HepG2 (cell line): Measurements from ENCODE around the gene SESN2. TPM values are rescaled to one million over a fixed set of nuclear protein-coding genes. Genes with fewer than 3 reads are reported as not detected.
A peak's percentile ranks its signal among the peaks of the same experiment; 100 is the strongest.

Experiments
- CAMTA2 ChIP-seq: sonication (generic); formaldehyde crosslinking; IDR thresholded peaks from 2 replicates; pipeline ENCODE4 v1.4.0; 2020; ENCODE audit warnings: mild to moderate bottlenecking, missing genetic modification reagents, borderline replicate concordance
- IRX3 ChIP-seq: sonication (generic); formaldehyde crosslinking; IDR thresholded peaks from 2 replicates; pipeline ENCODE4 v1.8.1; 2023; ENCODE audit warnings: mild to moderate bottlenecking, low read depth, missing genetic modification reagents, borderline replicate concordance
- MED13 ChIP-seq: sonication (generic); formaldehyde crosslinking; IDR thresholded peaks from 2 replicates; pipeline ENCODE4 v1.5.0; 2020; ENCODE audit warnings: missing genetic modification reagents
- NFATC3 ChIP-seq: sonication (generic); formaldehyde crosslinking; IDR thresholded peaks from 2 replicates; pipeline ENCODE4 v1.5.1; 2020; ENCODE audit warnings: mild to moderate bottlenecking, missing genetic modification reagents
- PITX1 ChIP-seq: sonication (generic); formaldehyde crosslinking; IDR thresholded peaks from 2 replicates; pipeline ENCODE4 v1.5.1; 2020; ENCODE audit warnings: mild to moderate bottlenecking, missing genetic modification reagents
- REL ChIP-seq: sonication (generic); formaldehyde crosslinking; conservative IDR thresholded peaks from 2 replicates; pipeline ENCODE4 v1.8.0; 2022; ENCODE audit warnings: mild to moderate bottlenecking, missing genetic modification reagents, moderate library complexity
- TSC22D2 ChIP-seq: sonication (generic); formaldehyde crosslinking; IDR thresholded peaks from 2 replicates; pipeline ENCODE4 v1.5.1; 2020; ENCODE audit warnings: missing genetic modification reagents, mild to moderate bottlenecking, borderline replicate concordance
- ZNF234 ChIP-seq: sonication (generic); formaldehyde crosslinking; conservative IDR thresholded peaks from 2 replicates; pipeline ENCODE4 v1.5.1; 2020; ENCODE audit warnings: mild to moderate bottlenecking, missing genetic modification reagents
- ZNF577 ChIP-seq: sonication (generic); formaldehyde crosslinking; IDR thresholded peaks from 2 replicates; pipeline ENCODE4 v1.4.0; 2020; ENCODE audit warnings: mild to moderate bottlenecking, low read depth, missing genetic modification reagents, borderline replicate concordance
- polyA plus RNA-seq, 8 experiments: library from polyadenylated mRNA; depleted of rRNA in 3 of 8; stranded (reverse) in 7 of 8; unstranded in 1 of 8; fragments of >200 nt; fragmentation: Illumina TruSeq in 4 of 8; extraction: Trizol in 4 of 8; gene quantifications; 2 replicates each; pipeline versions ENCODE4 v1.2.1 to v1.2.3, GENCODE V29; 2011 to 2016; ENCODE audit warnings: low read depth in 4 of 8, missing spikeins in 1 of 8, mixed read lengths in 1 of 8; ENCODE audit not compliant: insufficient read depth in 1 of 8
- total RNA-seq, 5 experiments: library from RNA; depleted of rRNA; stranded (reverse); fragments of >200 nt; fragmentation: Illumina TruSeq; extraction: Trizol; gene quantifications; 2 replicates each; pipeline ENCODE4 v1.2.3, GENCODE V29; 2016; ENCODE audit warnings: low read depth in 1 of 5
- TF ChIP-seq, protein P1 (sequence below): sonication (generic); formaldehyde crosslinking; IDR thresholded peaks from 2 replicates; pipeline ENCODE4 v1.9.0; 2021; ENCODE audit warnings: missing genetic modification reagents, borderline replicate concordance
- TF ChIP-seq, protein P2 (sequence below): sonication (generic); formaldehyde crosslinking; IDR thresholded peaks from 2 replicates; pipeline ENCODE4 v1.4.0; 2020; ENCODE audit warnings: missing genetic modification reagents
- TF ChIP-seq, protein P3 (sequence below): sonication (generic); formaldehyde crosslinking; IDR thresholded peaks from 2 replicates; pipeline ENCODE4 v1.9.0; 2021; ENCODE audit warnings: missing genetic modification reagents, borderline replicate concordance
- TF ChIP-seq, protein P4 (sequence below): sonication (generic); formaldehyde crosslinking; IDR thresholded peaks from 2 replicates; pipeline ENCODE4 v1.4.0; 2020; ENCODE audit warnings: missing genetic modification reagents
- TF ChIP-seq, protein P5 (sequence below): sonication (generic); formaldehyde crosslinking; IDR thresholded peaks from 2 replicates; pipeline ENCODE4 v1.4.0; 2020; ENCODE audit warnings: missing genetic modification reagents, borderline replicate concordance

SESN2 gene
- total and polyA plus RNA-seq, 2 of the 13 experiments (the other 11 are each of a cell fraction or from before 2014, with no cell fraction given) = 13.2 to 19.1 TPM

DNA sequence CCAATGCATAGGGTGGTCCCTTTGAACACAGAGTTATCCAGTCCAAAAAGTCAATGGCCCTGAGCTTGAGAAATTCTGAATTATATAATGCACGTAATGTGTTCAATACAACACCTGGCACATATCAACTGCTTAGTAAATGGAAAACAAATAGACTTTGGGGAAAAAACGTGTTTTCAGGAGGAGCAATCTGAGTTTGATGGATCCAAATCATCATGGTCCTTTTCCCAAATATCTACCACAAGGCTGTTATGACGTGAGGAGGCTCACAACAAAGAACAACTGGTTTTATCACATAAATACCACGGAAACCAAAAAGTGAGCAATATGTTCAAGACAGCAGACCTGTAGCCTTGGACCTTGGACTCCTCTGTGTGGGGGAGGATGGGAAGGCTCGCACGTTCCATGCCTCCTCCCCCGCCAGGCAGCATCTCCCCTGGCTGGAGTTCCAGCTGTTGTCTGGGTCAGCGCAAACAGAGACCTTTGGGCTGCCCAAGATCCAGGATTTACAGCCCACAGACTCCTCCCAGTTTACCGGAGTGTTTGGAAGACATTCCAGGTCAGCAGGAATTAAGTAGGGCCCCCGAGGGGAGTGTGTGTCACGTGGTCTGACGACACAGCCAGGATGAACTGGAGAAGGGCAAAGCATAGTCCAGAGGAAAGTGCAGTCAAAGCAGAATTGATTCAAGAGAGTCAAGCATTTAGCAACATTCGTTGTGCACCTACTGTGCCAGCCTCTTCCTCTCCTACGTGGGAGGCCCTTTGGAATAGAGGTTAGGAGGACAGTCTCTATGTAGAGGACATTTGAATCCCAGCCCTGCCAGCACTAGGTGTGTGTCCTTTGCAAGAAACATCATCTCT, 37.3 kb downstream of the SESN2 start (continued):
- TF ChIP-seq, protein P1, sequence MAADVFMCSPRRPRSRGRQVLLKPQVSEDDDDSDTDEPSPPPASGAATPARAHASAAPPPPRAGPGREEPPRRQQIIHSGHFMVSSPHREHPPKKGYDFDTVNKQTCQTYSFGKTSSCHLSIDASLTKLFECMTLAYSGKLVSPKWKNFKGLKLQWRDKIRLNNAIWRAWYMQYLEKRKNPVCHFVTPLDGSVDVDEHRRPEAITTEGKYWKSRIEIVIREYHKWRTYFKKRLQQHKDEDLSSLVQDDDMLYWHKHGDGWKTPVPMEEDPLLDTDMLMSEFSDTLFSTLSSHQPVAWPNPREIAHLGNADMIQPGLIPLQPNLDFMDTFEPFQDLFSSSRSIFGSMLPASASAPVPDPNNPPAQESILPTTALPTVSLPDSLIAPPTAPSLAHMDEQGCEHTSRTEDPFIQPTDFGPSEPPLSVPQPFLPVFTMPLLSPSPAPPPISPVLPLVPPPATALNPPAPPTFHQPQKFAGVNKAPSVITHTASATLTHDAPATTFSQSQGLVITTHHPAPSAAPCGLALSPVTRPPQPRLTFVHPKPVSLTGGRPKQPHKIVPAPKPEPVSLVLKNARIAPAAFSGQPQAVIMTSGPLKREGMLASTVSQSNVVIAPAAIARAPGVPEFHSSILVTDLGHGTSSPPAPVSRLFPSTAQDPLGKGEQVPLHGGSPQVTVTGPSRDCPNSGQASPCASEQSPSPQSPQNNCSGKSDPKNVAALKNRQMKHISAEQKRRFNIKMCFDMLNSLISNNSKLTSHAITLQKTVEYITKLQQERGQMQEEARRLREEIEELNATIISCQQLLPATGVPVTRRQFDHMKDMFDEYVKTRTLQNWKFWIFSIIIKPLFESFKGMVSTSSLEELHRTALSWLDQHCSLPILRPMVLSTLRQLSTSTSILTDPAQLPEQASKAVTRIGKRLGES = no peak
- peak; percentile 94 for TF ChIP-seq PITX1 (CRISPR knock-in tag)
- no peak for TF ChIP-seq CAMTA2 (CRISPR knock-in tag)
- TF ChIP-seq ZNF234 = no peak
- TF ChIP-seq, protein P2, sequence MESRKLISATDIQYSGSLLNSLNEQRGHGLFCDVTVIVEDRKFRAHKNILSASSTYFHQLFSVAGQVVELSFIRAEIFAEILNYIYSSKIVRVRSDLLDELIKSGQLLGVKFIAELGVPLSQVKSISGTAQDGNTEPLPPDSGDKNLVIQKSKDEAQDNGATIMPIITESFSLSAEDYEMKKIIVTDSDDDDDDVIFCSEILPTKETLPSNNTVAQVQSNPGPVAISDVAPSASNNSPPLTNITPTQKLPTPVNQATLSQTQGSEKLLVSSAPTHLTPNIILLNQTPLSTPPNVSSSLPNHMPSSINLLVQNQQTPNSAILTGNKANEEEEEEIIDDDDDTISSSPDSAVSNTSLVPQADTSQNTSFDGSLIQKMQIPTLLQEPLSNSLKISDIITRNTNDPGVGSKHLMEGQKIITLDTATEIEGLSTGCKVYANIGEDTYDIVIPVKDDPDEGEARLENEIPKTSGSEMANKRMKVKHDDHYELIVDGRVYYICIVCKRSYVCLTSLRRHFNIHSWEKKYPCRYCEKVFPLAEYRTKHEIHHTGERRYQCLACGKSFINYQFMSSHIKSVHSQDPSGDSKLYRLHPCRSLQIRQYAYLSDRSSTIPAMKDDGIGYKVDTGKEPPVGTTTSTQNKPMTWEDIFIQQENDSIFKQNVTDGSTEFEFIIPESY (CRISPR knock-in tag) = peak; percentile 19; the same call in 1 of the 2 replicates
- TF ChIP-seq, protein P3, sequence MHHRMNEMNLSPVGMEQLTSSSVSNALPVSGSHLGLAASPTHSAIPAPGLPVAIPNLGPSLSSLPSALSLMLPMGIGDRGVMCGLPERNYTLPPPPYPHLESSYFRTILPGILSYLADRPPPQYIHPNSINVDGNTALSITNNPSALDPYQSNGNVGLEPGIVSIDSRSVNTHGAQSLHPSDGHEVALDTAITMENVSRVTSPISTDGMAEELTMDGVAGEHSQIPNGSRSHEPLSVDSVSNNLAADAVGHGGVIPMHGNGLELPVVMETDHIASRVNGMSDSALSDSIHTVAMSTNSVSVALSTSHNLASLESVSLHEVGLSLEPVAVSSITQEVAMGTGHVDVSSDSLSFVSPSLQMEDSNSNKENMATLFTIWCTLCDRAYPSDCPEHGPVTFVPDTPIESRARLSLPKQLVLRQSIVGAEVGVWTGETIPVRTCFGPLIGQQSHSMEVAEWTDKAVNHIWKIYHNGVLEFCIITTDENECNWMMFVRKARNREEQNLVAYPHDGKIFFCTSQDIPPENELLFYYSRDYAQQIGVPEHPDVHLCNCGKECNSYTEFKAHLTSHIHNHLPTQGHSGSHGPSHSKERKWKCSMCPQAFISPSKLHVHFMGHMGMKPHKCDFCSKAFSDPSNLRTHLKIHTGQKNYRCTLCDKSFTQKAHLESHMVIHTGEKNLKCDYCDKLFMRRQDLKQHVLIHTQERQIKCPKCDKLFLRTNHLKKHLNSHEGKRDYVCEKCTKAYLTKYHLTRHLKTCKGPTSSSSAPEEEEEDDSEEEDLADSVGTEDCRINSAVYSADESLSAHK = no peak
- TF ChIP-seq IRX3 (CRISPR knock-in tag) = no peak
- TF ChIP-seq, protein P4, sequence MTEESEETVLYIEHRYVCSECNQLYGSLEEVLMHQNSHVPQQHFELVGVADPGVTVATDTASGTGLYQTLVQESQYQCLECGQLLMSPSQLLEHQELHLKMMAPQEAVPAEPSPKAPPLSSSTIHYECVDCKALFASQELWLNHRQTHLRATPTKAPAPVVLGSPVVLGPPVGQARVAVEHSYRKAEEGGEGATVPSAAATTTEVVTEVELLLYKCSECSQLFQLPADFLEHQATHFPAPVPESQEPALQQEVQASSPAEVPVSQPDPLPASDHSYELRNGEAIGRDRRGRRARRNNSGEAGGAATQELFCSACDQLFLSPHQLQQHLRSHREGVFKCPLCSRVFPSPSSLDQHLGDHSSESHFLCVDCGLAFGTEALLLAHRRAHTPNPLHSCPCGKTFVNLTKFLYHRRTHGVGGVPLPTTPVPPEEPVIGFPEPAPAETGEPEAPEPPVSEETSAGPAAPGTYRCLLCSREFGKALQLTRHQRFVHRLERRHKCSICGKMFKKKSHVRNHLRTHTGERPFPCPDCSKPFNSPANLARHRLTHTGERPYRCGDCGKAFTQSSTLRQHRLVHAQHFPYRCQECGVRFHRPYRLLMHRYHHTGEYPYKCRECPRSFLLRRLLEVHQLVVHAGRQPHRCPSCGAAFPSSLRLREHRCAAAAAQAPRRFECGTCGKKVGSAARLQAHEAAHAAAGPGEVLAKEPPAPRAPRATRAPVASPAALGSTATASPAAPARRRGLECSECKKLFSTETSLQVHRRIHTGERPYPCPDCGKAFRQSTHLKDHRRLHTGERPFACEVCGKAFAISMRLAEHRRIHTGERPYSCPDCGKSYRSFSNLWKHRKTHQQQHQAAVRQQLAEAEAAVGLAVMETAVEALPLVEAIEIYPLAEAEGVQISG = peak; percentile 24; the same call in 1 of the 2 replicates
- no peak for TF ChIP-seq TSC22D2 (CRISPR knock-in tag)
- TF ChIP-seq REL = no peak
- TF ChIP-seq, protein P5, sequence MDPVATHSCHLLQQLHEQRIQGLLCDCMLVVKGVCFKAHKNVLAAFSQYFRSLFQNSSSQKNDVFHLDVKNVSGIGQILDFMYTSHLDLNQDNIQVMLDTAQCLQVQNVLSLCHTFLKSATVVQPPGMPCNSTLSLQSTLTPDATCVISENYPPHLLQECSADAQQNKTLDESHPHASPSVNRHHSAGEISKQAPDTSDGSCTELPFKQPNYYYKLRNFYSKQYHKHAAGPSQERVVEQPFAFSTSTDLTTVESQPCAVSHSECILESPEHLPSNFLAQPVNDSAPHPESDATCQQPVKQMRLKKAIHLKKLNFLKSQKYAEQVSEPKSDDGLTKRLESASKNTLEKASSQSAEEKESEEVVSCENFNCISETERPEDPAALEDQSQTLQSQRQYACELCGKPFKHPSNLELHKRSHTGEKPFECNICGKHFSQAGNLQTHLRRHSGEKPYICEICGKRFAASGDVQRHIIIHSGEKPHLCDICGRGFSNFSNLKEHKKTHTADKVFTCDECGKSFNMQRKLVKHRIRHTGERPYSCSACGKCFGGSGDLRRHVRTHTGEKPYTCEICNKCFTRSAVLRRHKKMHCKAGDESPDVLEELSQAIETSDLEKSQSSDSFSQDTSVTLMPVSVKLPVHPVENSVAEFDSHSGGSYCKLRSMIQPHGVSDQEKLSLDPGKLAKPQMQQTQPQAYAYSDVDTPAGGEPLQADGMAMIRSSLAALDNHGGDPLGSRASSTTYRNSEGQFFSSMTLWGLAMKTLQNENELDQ (CRISPR knock-in tag) = no peak
- TF ChIP-seq NFATC3 = no peak
- TF ChIP-seq ZNF577 (CRISPR knock-in tag) = no peak
- no peak for TF ChIP-seq MED13 (CRISPR knock-in tag)
